ENCODE measurements around the gene HBE1.

- no peak for TF ChIP-seq ZBTB1 (tag by site-specific recombination; IDR thresholded peaks at IDR 0.05)
- no peak for TF ChIP-seq SP2 (tag by site-specific recombination; IDR thresholded peaks at IDR 0.05)
- no peak for TF ChIP-seq CTCF (tag by site-specific recombination; IDR thresholded peaks at IDR 0.05)
- no peak for TF ChIP-seq ZFP41 (tag by site-specific recombination; IDR thresholded peaks at IDR 0.05; ENCODE audit: borderline replicate concordance)
- TF ChIP-seq ZFP3 (tag by site-specific recombination; IDR thresholded peaks at IDR 0.05; ENCODE audit: low read depth), result no peak
- no peak for TF ChIP-seq GLI2 (tag by site-specific recombination; IDR thresholded peaks at IDR 0.05; ENCODE audit: borderline replicate concordance, low read depth)
- TF ChIP-seq ZNF23 (tag by site-specific recombination; IDR thresholded peaks at IDR 0.05; ENCODE audit: borderline replicate concordance), result no peak
- no peak for TF ChIP-seq PATZ1 (tag by site-specific recombination; IDR thresholded peaks at IDR 0.05)
These were observed 4.7 kb upstream of the HBE1 start for GRCh38 chr11:5274395-5274794.

All from HEK293 (cell line).